Erythroblast (primary cell): Measurements from ENCODE around the gene UTP3.

Source experiments
- GATA1 ChIP-seq: IDR thresholded peaks from 2 replicates; pipeline ENCODE4 v1.6.1; 2011; ENCODE audit warnings: low read depth, mild to moderate bottlenecking, control low read depth, low read length, moderate library complexity
- POLR2A ChIP-seq: IDR thresholded peaks from 2 replicates; pipeline ENCODE4 v1.6.1; 2011; ENCODE audit warnings: mild to moderate bottlenecking, low read length

GRCh38 chr4:70674731-70675130 lies 13.6 kb upstream of the UTP3 start:
- no peak for TF ChIP-seq POLR2A
- no peak for TF ChIP-seq GATA1
